Fibroblast of lung (primary cell): ENCODE measurements around the gene LDLRAD4.

Experiments
- CTCF ChIP-seq, 2 donors: IDR thresholded peaks in 1 of 2; conservative IDR thresholded peaks in 1 of 2; 1 replicate in 1 of 2; 2 replicates in 1 of 2; pipeline ENCODE4 v1.5.1; 2011 to 2012; ENCODE audit warnings: low read length in 2 of 2, control low read depth in 1 of 2, inconsistent platforms in 1 of 2, low read depth in 1 of 2, mild to moderate bottlenecking in 1 of 2
- EZH2 ChIP-seq: IDR thresholded peaks from 2 replicates; pipeline ENCODE4 v1.5.1; 2012; ENCODE audit warnings: low read length, control low read depth, mild to moderate bottlenecking; ENCODE audit errors: missing control alignments

DNA sequence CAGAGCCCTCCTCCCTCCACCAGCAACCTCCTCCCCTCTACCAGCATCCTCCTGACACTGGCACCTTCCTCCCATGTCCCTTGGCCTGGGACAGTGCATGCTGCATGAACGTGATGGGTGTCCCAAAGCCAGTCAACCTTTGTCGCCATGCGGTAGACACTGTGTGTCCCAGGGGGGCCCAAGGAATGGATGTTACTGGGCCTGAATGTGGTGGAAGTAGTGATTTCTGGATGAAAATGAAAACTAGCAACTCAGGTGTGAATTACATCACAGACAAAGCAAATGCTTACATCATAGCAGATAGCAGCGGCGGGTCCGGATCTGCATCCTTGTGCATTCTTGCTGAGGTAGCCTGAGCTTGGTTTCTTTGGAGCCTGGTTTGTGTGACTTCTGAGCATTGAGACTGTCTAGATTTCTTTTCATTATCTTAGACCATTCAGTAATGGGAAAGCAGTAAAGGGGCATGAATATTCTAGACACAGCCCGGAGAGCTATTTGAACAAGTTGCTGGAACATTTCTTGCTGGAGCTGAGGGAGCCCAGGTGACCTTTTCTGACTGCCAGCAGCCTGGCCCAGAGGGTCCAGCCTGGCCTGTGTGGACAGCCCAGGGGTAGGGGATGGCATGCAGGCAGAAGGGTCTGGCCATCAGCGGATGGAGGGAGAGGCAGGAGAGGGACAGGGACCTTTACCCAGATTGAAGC lies 407.4 kb downstream of the LDLRAD4 start:
- TF ChIP-seq CTCF (conservative IDR thresholded peaks at IDR 0.05 in 1 of 2, IDR thresholded peaks at IDR 0.05 in 1 of 2; ENCODE audit: low read depth in 1 of 2, low read length in 2 of 2) (no peak), EZH2 (no peak)
